IPS-15b (cell line): Measurements from ENCODE around the gene NPSR1.
"Not testable (repeated sequence)": the region's sequence is repeated elsewhere in the genome, so short reads cannot be mapped to it uniquely, and the experiment has no call there.

ENCODE experiments used
- H3K27me3 ChIP-seq: one replicate; pipeline ENCODE4 v1.6.1; 2013; ENCODE audit warnings: low read length; ENCODE audit not compliant: control insufficient read depth, insufficient read depth
- H3K36me3 ChIP-seq: one replicate; pipeline ENCODE4 v1.6.1; 2013; ENCODE audit warnings: low read length; ENCODE audit not compliant: control insufficient read depth, insufficient read depth
- H3K4me1 ChIP-seq: one replicate; pipeline ENCODE4 v1.6.1; 2013; ENCODE audit warnings: mild to moderate bottlenecking, low read length; ENCODE audit not compliant: control insufficient read depth, insufficient read depth
- H3K4me3 ChIP-seq: one replicate; pipeline ENCODE4 v1.5.1; 2013; ENCODE audit warnings: low read depth, low read length
- H3K9ac ChIP-seq: one replicate; pipeline ENCODE4 v1.6.1; 2013; ENCODE audit warnings: low read depth, mild to moderate bottlenecking, low read length
- H3K9me3 ChIP-seq: one replicate; pipeline ENCODE4 v1.6.1; 2013; ENCODE audit warnings: mild to moderate bottlenecking, low read length; ENCODE audit not compliant: control insufficient read depth, insufficient read depth

The NPSR1 gene

DNA sequence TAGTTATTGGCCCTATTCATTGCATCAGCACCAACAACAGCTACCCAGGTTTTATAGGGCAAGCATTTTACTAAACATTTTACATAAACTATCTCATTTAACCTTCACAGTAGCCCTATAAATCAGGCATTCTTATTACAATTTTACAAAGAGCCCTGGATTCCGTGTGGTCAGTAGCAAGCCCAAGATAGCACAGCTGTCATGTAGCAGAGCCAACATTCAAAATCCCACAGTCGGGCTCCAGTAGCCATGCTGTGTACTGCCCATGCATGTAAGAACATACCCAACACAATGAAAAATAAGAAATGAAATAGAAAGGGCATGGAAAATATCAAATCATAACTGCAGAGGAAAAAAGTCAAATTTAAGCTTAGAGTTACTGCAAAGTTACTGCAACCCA, 102.3 kb downstream of the NPSR1 start:
- H3K4me1 ChIP-seq, result no peaks in the 10 kb centered on the region
- no peaks in the 10 kb centered on the region for H3K36me3 ChIP-seq
- no peaks in the 10 kb centered on the region for H3K27me3 ChIP-seq
- H3K4me3 ChIP-seq, result no peak overlapping the region
- no peak overlapping the region for H3K9ac ChIP-seq
- H3K9me3 ChIP-seq, result no peaks in the 10 kb centered on the region

DNA sequence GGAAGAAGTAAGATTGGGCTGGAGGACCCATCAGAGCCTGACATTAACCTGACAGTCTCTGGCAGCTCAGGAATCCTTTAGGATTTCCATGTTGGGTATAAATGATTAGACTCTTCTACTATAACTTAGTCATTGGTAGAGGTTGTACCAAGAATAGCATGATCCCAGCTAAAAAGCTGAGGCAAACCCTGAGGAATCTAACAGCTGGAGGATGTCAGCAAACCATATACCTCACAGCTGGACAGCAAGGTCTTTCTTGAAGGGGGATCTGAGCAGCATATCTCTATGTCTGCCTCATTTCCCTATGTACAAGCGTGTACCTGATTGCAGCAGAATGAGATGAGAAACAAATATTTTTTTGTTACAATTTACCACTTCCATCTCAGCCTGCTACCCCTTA, 103.2 kb downstream of the NPSR1 start:
- Histone ChIP-seq H3K27me3 (no peaks in the 10 kb centered on the region), H3K9ac (no peak overlapping the region), H3K36me3 (no peaks in the 10 kb centered on the region), H3K9me3 (no peaks in the 10 kb centered on the region), H3K4me3 (no peak overlapping the region), H3K4me1 (no peaks in the 10 kb centered on the region)

DNA sequence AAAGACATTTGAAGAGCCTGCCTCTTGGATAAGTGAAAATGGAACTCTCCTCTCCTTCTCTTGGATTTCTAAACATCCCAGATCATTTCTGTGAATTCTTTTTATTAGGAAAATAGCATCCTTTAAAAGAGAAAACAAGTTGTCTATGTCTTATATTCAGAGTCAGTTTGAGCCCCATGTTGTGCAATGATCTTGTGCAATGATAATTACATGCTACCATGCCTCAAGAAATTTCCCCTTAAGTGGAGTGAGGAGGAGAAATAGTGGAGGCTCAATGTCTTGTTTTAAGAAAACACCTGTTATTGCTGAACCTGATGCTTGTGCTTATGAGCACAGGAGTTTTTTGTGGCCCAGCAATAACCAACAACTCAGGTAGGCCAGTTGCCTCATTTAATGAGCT, 103.6 kb downstream of the NPSR1 start:
- H3K27me3 ChIP-seq, result no peaks in the 10 kb centered on the region
- no peak overlapping the region for H3K4me3 ChIP-seq
- no peaks in the 10 kb centered on the region for H3K4me1 ChIP-seq
- no peak overlapping the region for H3K9ac ChIP-seq
- H3K9me3 ChIP-seq, result no peaks in the 10 kb centered on the region
- H3K36me3 ChIP-seq, result no peaks in the 10 kb centered on the region

DNA sequence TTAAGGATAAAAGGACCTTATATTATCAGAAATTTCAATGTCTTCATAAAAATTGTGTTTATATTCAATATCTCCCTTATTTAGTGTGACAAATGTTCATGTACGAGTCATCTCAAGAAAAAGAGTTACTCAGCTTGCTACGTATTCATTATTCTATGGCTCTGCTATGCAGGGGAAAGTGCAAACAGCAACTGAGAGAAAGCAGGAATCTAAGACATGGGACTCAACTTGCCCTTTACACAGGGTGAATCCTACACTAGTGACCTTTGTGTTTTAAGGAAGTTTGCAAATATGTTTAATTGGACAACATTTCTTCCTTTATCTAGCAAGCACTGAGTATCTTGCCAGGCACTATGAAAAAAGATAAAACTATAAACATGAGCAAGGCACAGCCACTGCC, 104.7 kb downstream of the NPSR1 start:
- Histone ChIP-seq H3K4me1 (no peaks in the 10 kb centered on the region), H3K36me3 (no peaks in the 10 kb centered on the region), H3K9me3 (no peaks in the 10 kb centered on the region), H3K9ac (no peak overlapping the region), H3K4me3 (no peak overlapping the region), H3K27me3 (no peaks in the 10 kb centered on the region)

DNA sequence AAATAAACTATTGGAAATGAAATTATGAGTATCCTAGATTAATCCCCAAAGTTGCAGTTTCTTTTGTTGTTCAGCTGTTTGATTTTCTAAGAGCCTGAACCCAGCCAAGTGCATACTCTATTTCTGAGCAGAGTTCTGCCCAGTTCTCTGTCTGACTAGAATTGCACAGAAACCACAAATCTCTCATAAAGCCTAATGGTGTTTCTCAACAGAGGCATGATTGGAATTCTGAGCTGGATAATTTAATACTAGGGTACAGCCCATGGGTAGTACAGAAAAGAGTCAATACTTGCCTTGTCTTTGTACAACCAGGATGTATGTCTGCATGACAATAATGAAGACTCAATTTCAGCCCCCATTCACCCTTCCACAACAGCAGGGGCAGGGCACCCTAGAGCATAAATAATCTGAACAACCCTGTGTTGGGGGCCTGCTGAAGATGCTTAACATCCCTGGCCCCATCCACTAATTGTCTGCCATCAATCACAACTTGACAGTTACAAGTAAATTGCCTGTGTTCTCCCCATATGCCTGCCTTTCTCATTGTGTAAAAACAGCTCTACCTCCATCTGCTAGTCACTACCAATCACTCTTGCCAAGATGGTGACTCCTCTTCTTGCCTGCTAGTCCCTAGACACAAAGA, 114.4 kb downstream of the NPSR1 start:
- H3K27me3 ChIP-seq, result no peaks in the 10 kb centered on the region
- H3K9me3 ChIP-seq, result no peaks in the 10 kb centered on the region
- H3K4me3 ChIP-seq, result no peak overlapping the region
- H3K9ac ChIP-seq, result no peak overlapping the region
- peaks cover 4% of the 10 kb centered on the region for H3K4me1 ChIP-seq
- H3K36me3 ChIP-seq, result no peaks in the 10 kb centered on the region

DNA sequence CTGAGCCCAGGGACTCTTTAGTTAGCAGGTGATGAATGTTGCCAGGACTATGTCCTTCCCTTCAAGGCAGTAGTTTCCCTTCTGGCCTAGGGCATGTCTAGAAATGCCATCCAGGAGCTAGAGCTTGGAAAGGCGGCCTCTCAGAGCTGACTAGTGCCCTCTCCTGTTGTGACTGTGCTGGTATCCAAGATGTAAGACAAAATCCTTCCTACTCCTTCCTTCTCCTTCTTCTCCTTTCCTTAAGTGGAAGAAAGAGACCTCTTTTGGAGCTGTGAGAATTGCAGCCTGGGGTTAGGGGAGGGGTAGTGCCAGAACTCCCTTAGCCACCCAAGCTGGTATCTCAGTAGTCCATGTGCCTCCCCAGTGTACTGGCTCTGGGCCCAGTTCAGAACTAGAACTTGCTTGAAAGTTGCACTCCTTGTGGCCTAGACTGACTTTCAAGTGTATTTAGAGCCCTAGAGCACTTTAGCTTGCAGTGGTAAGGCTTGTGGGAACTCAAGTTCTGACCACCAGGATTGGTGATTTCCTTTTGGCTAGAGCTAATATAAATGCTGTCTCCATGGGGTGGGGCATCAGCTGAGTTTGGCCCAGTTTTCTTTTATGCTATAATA, 118.8 kb downstream of the NPSR1 start:
- no peaks in the 10 kb centered on the region for H3K9me3 ChIP-seq
- H3K27me3 ChIP-seq, result no peaks in the 10 kb centered on the region
- H3K36me3 ChIP-seq, result no peaks in the 10 kb centered on the region
- no peak overlapping the region for H3K4me3 ChIP-seq
- H3K9ac ChIP-seq, result no peak overlapping the region
- peaks cover 8% of the 10 kb centered on the region for H3K4me1 ChIP-seq

DNA sequence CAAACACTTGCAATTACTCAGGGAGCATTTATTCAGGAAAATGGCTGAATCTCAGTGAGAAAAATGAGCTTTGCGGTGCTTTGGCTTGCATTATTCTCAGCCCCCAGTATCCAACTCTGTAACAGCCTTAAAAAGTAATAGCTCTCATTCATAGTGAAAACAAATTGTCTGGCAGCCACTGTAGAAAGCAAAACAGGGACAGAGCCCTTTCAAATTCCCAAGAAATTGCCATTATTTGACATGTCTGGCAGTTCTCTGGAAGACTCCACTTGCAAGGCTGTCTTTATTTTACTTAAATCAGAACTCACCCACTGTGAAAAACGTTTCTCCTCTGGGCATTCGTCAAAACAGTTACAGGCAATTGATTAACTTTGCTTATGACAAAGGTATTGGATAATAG, 122.5 kb downstream of the NPSR1 start:
- peaks cover 8% of the 10 kb centered on the region for H3K4me1 ChIP-seq
- no peak overlapping the region for H3K9ac ChIP-seq
- H3K9me3 ChIP-seq, result no peaks in the 10 kb centered on the region
- H3K36me3 ChIP-seq, result no peaks in the 10 kb centered on the region
- no peak overlapping the region for H3K4me3 ChIP-seq
- no peaks in the 10 kb centered on the region for H3K27me3 ChIP-seq

DNA sequence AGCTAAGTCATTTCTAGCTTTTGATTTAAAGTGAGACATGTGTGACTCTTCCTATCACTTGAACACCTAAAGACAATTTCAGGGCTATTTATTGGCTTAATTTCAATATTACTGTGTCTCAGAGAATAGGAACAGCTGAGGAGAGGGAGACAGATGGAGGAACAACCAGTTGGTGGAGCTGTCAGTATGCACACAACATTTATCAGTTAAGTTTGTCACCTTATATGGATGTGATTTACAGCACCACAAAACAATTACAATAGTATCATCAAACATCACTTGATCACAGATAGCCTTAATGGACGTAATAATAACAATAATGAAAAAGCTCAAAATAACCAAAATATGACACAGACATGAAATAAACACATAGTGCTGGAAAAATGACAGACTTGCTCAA, 129.6 kb downstream of the NPSR1 start:
- no peaks in the 10 kb centered on the region for H3K27me3 ChIP-seq
- H3K4me1 ChIP-seq, result no peaks in the 10 kb centered on the region
- no peak overlapping the region for H3K9ac ChIP-seq
- H3K4me3 ChIP-seq, result no peak overlapping the region
- H3K36me3 ChIP-seq, result no peaks in the 10 kb centered on the region
- H3K9me3 ChIP-seq, result no peaks in the 10 kb centered on the region

DNA sequence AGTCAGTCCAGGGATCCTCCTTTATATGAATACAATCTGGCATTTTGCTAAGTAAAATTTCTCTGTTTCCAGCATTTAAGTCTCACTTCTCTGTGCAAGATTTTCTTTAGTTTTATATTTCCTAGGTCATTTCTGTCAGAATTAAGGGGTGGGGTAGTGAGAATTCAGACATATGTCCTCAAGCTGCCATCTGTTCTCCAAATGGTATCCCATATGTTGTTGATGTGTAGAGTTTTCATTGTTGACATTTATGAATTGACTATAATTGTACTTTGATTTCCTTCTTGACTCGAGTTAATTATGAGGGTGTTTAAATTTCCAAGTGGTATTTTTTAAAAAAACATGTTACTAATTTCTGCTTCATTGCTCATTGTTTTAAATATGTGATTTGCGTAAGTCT, 148.8 kb downstream of the NPSR1 start:
- H3K36me3 ChIP-seq, result no peaks in the 10 kb centered on the region
- no peaks in the 10 kb centered on the region for H3K27me3 ChIP-seq
- H3K9ac ChIP-seq, result no peak overlapping the region
- no peak overlapping the region for H3K4me3 ChIP-seq
- H3K9me3 ChIP-seq, result no peaks in the 10 kb centered on the region
- no peaks in the 10 kb centered on the region for H3K4me1 ChIP-seq

DNA sequence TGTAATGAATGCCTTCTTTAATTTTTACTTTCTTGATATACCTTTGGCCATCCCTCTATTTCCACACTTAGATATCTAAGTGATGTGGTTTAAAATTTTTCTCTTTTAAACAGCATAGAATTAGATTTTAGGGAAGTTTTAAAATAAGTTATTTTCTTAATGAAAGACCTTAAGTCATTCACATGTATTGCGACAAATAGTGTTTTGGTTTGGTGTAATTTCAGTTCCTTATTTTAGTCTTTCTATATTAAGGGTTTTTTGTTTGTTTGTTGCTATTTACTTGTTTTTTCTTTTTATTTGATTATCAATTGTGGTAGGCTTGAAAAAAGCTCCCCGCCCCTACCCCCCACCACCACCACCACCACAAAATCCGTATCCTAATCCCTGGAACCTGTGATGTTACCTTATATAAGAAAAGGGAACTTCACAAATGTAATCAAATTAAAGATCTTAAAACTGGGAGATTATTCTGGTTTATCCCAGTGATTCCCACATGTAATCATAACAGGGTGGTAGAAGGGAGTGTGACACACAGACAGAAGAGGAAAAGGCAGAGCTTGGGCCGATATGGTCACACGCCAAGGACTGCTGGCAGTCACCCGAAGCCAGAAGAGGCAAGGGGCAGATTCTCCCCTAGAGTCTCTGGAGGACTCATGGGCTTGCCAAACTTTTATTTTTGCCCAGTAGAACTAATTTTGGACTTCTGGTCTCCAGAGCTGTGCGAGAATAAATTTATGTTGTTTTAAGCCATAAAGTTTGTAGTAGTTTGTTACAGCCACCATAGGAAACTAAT, 149.7 kb downstream of the NPSR1 start:
- H3K27me3 ChIP-seq, result no peaks in the 10 kb centered on the region
- no peaks in the 10 kb centered on the region for H3K4me1 ChIP-seq
- no peaks in the 10 kb centered on the region for H3K9me3 ChIP-seq
- no peaks in the 10 kb centered on the region for H3K36me3 ChIP-seq
- H3K4me3 ChIP-seq, result no peak overlapping the region
- no peak overlapping the region for H3K9ac ChIP-seq

DNA sequence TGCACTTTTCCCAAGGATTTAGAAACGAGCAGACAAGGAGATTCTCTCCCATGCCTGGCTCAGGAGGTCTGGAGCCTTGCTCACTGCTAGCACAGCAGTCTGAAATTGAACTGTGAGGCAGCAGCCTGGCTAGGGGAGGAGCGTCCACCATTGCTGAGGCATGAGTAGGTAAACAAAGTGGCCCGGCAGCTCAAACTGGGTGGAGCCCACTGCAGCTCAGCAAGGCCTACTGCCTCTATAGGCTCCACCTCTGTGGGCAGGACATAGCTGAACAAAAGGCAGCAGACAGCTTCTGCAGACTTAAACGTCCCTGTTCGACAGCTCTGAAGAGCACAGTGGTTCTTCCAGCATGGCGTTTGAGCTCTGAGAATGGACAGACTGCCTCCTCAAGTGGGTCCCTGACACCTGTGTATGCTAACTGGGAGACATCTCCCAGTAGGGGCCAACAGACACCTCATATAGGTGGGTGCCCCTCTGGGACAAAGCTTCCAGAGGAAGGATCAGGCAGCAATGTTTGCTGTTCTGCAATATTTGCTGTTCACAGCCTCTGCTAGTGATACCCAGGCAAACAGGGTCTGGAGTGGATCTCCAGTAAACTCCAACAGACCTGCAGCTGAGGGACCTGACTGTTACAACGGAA, 156.3 kb downstream of the NPSR1 start:
- H3K36me3 ChIP-seq, H3K4me1 ChIP-seq, H3K27me3 ChIP-seq, H3K9me3 ChIP-seq, H3K9ac ChIP-seq, H3K4me3 ChIP-seq: not testable (repeated sequence)
